Peyer's patch (tissue), 4 donors: ENCODE results near the gene MARK3.

Source experiments
- POLR2A ChIP-seq, 2 donors: fragments of 450-650 bp; IDR thresholded peaks; one replicate each; pipeline ENCODE4 v1.5.1; 2017; ENCODE audit warnings: antibody characterized with exemption in 2 of 2, mild to moderate bottlenecking in 2 of 2, moderate library complexity in 2 of 2
- TF ChIP-seq, protein P1 (sequence below), 6 experiments: fragments of 450-650 bp in 4 of 6; fragments of 200-600 bp in 2 of 6; sonication (generic) in 1 of 6; IDR thresholded peaks; one replicate each; pipeline ENCODE4 v1.5.1; 2017 to 2019; ENCODE audit warnings: antibody characterized with exemption in 6 of 6, mild to moderate bottlenecking in 3 of 6, moderate library complexity in 1 of 6

DNA sequence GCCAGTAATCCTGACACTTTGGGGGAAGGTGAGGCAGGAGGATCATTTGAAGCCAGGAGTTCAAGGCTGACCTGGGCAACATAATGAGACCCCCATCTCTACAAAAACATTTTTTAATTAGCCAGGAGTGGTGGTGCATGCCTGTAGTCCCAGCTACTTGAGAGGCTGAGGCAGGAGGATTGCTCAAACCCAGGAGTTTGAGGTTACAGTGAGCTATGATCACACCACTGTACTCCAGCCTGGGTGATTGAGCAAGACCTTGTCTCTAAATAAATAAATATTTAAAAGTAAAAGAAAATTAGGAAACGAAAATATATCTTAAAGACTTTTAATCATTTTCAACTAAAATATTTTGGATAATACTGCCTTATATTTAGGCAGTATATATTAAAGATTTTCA is 111.6 kb downstream of the MARK3 start:
- TF ChIP-seq POLR2A (IDR thresholded peaks at IDR 0.05): no peak
- TF ChIP-seq, protein P1, sequence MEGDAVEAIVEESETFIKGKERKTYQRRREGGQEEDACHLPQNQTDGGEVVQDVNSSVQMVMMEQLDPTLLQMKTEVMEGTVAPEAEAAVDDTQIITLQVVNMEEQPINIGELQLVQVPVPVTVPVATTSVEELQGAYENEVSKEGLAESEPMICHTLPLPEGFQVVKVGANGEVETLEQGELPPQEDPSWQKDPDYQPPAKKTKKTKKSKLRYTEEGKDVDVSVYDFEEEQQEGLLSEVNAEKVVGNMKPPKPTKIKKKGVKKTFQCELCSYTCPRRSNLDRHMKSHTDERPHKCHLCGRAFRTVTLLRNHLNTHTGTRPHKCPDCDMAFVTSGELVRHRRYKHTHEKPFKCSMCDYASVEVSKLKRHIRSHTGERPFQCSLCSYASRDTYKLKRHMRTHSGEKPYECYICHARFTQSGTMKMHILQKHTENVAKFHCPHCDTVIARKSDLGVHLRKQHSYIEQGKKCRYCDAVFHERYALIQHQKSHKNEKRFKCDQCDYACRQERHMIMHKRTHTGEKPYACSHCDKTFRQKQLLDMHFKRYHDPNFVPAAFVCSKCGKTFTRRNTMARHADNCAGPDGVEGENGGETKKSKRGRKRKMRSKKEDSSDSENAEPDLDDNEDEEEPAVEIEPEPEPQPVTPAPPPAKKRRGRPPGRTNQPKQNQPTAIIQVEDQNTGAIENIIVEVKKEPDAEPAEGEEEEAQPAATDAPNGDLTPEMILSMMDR (IDR thresholded peaks at IDR 0.05): no peak
